ENCODE data around the gene LPP. TPM values are rescaled to one million over a fixed set of nuclear protein-coding genes. Genes with fewer than 3 reads are reported as not detected.
A peak's percentile ranks its signal among the peaks of the same experiment; 100 is the strongest.

LPP gene
- total RNA-seq, 2 experiments from 2014 or later, result 27.5 to 31.8 TPM

GRCh38 chr3:188584162-188584529, 430.2 kb downstream of the LPP start:
- CTCF ChIA-PET, result interaction anchor here (0.6 to 1.6 kb wide), 4 partner anchors 183 to 844 kb away, joined by 3 to 8 read pairs (median 4); no protein-coding TSS in a partner anchor
- Mint-ChIP-seq H3K36me3 (ENCODE audit: low read depth) (no peaks in the 10 kb centered on the region), H3K4me3 (no peak overlapping the region), H3K4me1 (ENCODE audit: low read depth) (peaks cover 15% of the 10 kb centered on the region), H3K27me3 (ENCODE audit: low read depth) (no peaks in the 10 kb centered on the region), H3K27ac (no peak overlapping the region), H3K9me3 (no peaks in the 10 kb centered on the region)
- intact Hi-C loops (cut with micrococcal nuclease), result loop anchor here (1.0 to 10.0 kb wide), 13 partner anchors 169 to 844 kb away; partner anchors contain the start of gene BCL6
- peak; percentile 61 for DNase-seq

GRCh38 chr3:188584958-188585689, 431.2 kb downstream of the LPP start:
- Mint-ChIP-seq H3K9me3 (no peaks in the 10 kb centered on the region), H3K36me3 (ENCODE audit: low read depth) (no peaks in the 10 kb centered on the region), H3K4me3 (peak overlapping the region; percentile 48), H3K27ac (peak overlapping the region; percentile 76), H3K27me3 (ENCODE audit: low read depth) (no peaks in the 10 kb centered on the region), H3K4me1 (ENCODE audit: low read depth) (peaks cover 14% of the 10 kb centered on the region)
- CTCF ChIA-PET, result interaction anchor here (0.8 to 1.6 kb wide), 2 partner anchors 370 to 845 kb away, joined by 3 to 8 read pairs; no protein-coding TSS in a partner anchor
- DNase-seq, result no peak
- intact Hi-C loops (cut with micrococcal nuclease), result loop anchor here (1.0 to 10.0 kb wide), 13 partner anchors 168 to 845 kb away; partner anchors contain the start of gene BCL6

GRCh38 chr3:188589071-188589470, 435.1 kb downstream of the LPP start:
- Mint-ChIP-seq H3K4me3 (no peak overlapping the region), H3K4me1 (ENCODE audit: low read depth) (peaks cover 10% of the 10 kb centered on the region), H3K27me3 (ENCODE audit: low read depth) (no peaks in the 10 kb centered on the region), H3K9me3 (no peaks in the 10 kb centered on the region), H3K36me3 (ENCODE audit: low read depth) (no peaks in the 10 kb centered on the region), H3K27ac (no peak overlapping the region)
- intact Hi-C loops (cut with micrococcal nuclease), result loop anchor here (10.0 kb wide), 2 partner anchors 556 to 674 kb away; no protein-coding TSS in a partner anchor
- no peak for DNase-seq
- CTCF ChIA-PET, result interaction anchor here (0.7 to 1.0 kb wide), 2 partner anchors 33 to 382 kb away, joined by 4 read pairs; no protein-coding TSS in a partner anchor

- no peak for DNase-seq
- no peak overlapping the region for H3K27ac Mint-ChIP-seq
- no peaks in the 10 kb centered on the region for H3K9me3 Mint-ChIP-seq
- no peaks in the 10 kb centered on the region for H3K36me3 Mint-ChIP-seq (ENCODE audit: low read depth)
- CTCF ChIA-PET, result interaction anchor here (1.0 kb wide), 1 partner anchor 382 kb away, joined by 4 read pairs; no protein-coding TSS in a partner anchor
- H3K4me3 Mint-ChIP-seq, result no peak overlapping the region
- no peaks in the 10 kb centered on the region for H3K27me3 Mint-ChIP-seq (ENCODE audit: low read depth)
- intact Hi-C loops (cut with micrococcal nuclease), result loop anchor here (10.0 kb wide), 2 partner anchors 555 to 675 kb away; no protein-coding TSS in a partner anchor
- peaks cover 7% of the 10 kb centered on the region for H3K4me1 Mint-ChIP-seq (ENCODE audit: low read depth)
These were observed 435.8 kb downstream of the LPP start for GRCh38 chr3:188589771-188590170.

GRCh38 chr3:188590557-188590956, 436.6 kb downstream of the LPP start:
- no peak overlapping the region for H3K4me3 Mint-ChIP-seq
- intact Hi-C loops (cut with micrococcal nuclease), result no loop called here
- no peaks in the 10 kb centered on the region for H3K27me3 Mint-ChIP-seq (ENCODE audit: low read depth)
- CTCF ChIA-PET, result no interaction called here
- DNase-seq, result no peak
- no peaks in the 10 kb centered on the region for H3K36me3 Mint-ChIP-seq (ENCODE audit: low read depth)
- H3K9me3 Mint-ChIP-seq, result no peaks in the 10 kb centered on the region
- H3K27ac Mint-ChIP-seq, result no peak overlapping the region
- H3K4me1 Mint-ChIP-seq (ENCODE audit: low read depth), result no peaks in the 10 kb centered on the region

- Mint-ChIP-seq H3K4me1 (ENCODE audit: low read depth) (peaks cover 6% of the 10 kb centered on the region), H3K36me3 (ENCODE audit: low read depth) (no peaks in the 10 kb centered on the region), H3K27ac (no peak overlapping the region), H3K4me3 (no peak overlapping the region), H3K9me3 (no peaks in the 10 kb centered on the region), H3K27me3 (ENCODE audit: low read depth) (no peaks in the 10 kb centered on the region)
- intact Hi-C loops (cut with micrococcal nuclease), result no loop called here
- CTCF ChIA-PET, result interaction anchor here (0.6 to 1.0 kb wide), 2 partner anchors 66 to 361 kb away, joined by 3 read pairs; no protein-coding TSS in a partner anchor
- DNase-seq, result no peak
These were observed 440.2 kb downstream of the LPP start for GRCh38 chr3:188594139-188594538.

- intact Hi-C loops (cut with micrococcal nuclease), result no loop called here
- Mint-ChIP-seq H3K36me3 (ENCODE audit: low read depth) (no peaks in the 10 kb centered on the region), H3K4me1 (ENCODE audit: low read depth) (peaks cover 6% of the 10 kb centered on the region), H3K27me3 (ENCODE audit: low read depth) (no peaks in the 10 kb centered on the region), H3K27ac (no peak overlapping the region), H3K4me3 (no peak overlapping the region), H3K9me3 (no peaks in the 10 kb centered on the region)
- DNase-seq, result no peak
- CTCF ChIA-PET, result no interaction called here
These were observed 442.0 kb downstream of the LPP start for GRCh38 chr3:188595890-188596376.

- Mint-ChIP-seq H3K27me3 (ENCODE audit: low read depth) (no peaks in the 10 kb centered on the region), H3K36me3 (ENCODE audit: low read depth) (no peaks in the 10 kb centered on the region), H3K9me3 (no peaks in the 10 kb centered on the region), H3K27ac (no peak overlapping the region), H3K4me3 (no peak overlapping the region), H3K4me1 (ENCODE audit: low read depth) (peaks cover 6% of the 10 kb centered on the region)
- CTCF ChIA-PET, result no interaction called here
- intact Hi-C loops (cut with micrococcal nuclease), result no loop called here
- DNase-seq, result no peak
These were observed 444.9 kb downstream of the LPP start for GRCh38 chr3:188598894-188599293.

GRCh38 chr3:188602111-188602510, 448.2 kb downstream of the LPP start:
- Mint-ChIP-seq H3K27me3 (ENCODE audit: low read depth) (no peaks in the 10 kb centered on the region), H3K27ac (no peak overlapping the region), H3K4me3 (no peak overlapping the region), H3K4me1 (ENCODE audit: low read depth) (peaks cover 7% of the 10 kb centered on the region), H3K9me3 (no peaks in the 10 kb centered on the region), H3K36me3 (ENCODE audit: low read depth) (no peaks in the 10 kb centered on the region)
- intact Hi-C loops (cut with micrococcal nuclease), result no loop called here
- CTCF ChIA-PET, result interaction anchor here (0.6 to 0.7 kb wide), 2 partner anchors 230 to 363 kb away, joined by 3 to 4 read pairs; no protein-coding TSS in a partner anchor
- no peak for DNase-seq

- no peaks in the 10 kb centered on the region for H3K9me3 Mint-ChIP-seq
- H3K36me3 Mint-ChIP-seq (ENCODE audit: low read depth), result no peaks in the 10 kb centered on the region
These were observed 448.7 kb downstream of the LPP start for GRCh38 chr3:188602620-188603019.

GRCh38 chr3:188604651-188605050, 450.7 kb downstream of the LPP start:
- H3K4me1 Mint-ChIP-seq (ENCODE audit: low read depth), result peaks cover 10% of the 10 kb centered on the region
- peaks cover 8% of the 10 kb centered on the region for H3K9me3 Mint-ChIP-seq
- peaks cover 12% of the 10 kb centered on the region for H3K36me3 Mint-ChIP-seq (ENCODE audit: low read depth)
- no peak overlapping the region for H3K4me3 Mint-ChIP-seq
- H3K27me3 Mint-ChIP-seq (ENCODE audit: low read depth), result no peaks in the 10 kb centered on the region
- H3K27ac Mint-ChIP-seq, result no peak overlapping the region
- intact Hi-C loops (cut with micrococcal nuclease), result no loop called here
- CTCF ChIA-PET, result no interaction called here
- no peak for DNase-seq

More at GRCh38 chr3:188602620-188603019, 448.7 kb downstream of the LPP start:
- Mint-ChIP-seq H3K27me3 (ENCODE audit: low read depth) (no peaks in the 10 kb centered on the region), H3K4me1 (ENCODE audit: low read depth) (peaks cover 7% of the 10 kb centered on the region), H3K27ac (no peak overlapping the region), H3K4me3 (no peak overlapping the region)
- CTCF ChIA-PET, result interaction anchor here (0.6 to 0.7 kb wide), 2 partner anchors 230 to 362 kb away, joined by 3 to 4 read pairs; no protein-coding TSS in a partner anchor
- intact Hi-C loops (cut with micrococcal nuclease), result no loop called here
- DNase-seq, result no peak

- Mint-ChIP-seq H3K9me3 (peaks cover 8% of the 10 kb centered on the region), H3K4me3 (no peak overlapping the region), H3K36me3 (ENCODE audit: low read depth) (peaks cover 18% of the 10 kb centered on the region), H3K4me1 (ENCODE audit: low read depth) (peaks cover 10% of the 10 kb centered on the region), H3K27ac (no peak overlapping the region), H3K27me3 (ENCODE audit: low read depth) (no peaks in the 10 kb centered on the region)
- CTCF ChIA-PET, result no interaction called here
- intact Hi-C loops (cut with micrococcal nuclease), result no loop called here
- no peak for DNase-seq
These were observed 451.3 kb downstream of the LPP start for GRCh38 chr3:188605231-188605630.

Data from activated naive CD4-positive, alpha-beta T cell treated with anti-CD3 and anti-CD28 coated beads for 36 hours (primary cell).